ENCODE data around the gene NUDT14.

Gene NUDT14

GRCh38 chr14:105197211-105197641, 16.1 kb upstream of the NUDT14 start:
- peaks cover 89% of the 10 kb centered on the region for H3K27me3 Mint-ChIP-seq
- DNase-seq = no peak
- no peaks in the 10 kb centered on the region for H3K36me3 Mint-ChIP-seq
- CTCF ChIA-PET = no interaction called here
- H3K4me3 Mint-ChIP-seq = no peak overlapping the region
- H3K4me1 Mint-ChIP-seq = peaks cover 46% of the 10 kb centered on the region
- H3K27ac Mint-ChIP-seq = no peak overlapping the region
- H3K9me3 Mint-ChIP-seq = no peaks in the 10 kb centered on the region

GRCh38 chr14:105196265-105196960, 15.3 kb upstream of the NUDT14 start:
- CTCF ChIA-PET = interaction anchor here (0.5 to 1.4 kb wide), 3 partner anchors 11 to 936 kb away, joined by 3 to 4 read pairs (median 3); no protein-coding TSS in a partner anchor
- H3K9me3 Mint-ChIP-seq = no peaks in the 10 kb centered on the region

GRCh38 chr14:105195522-105196264, 14.6 kb upstream of the NUDT14 start:
- Mint-ChIP-seq H3K36me3 (no peaks in the 10 kb centered on the region), H3K27ac (no peak overlapping the region), H3K9me3 (no peaks in the 10 kb centered on the region), H3K27me3 (peaks cover 93% of the 10 kb centered on the region), H3K4me3 (no peak overlapping the region), H3K4me1 (peaks cover 38% of the 10 kb centered on the region)
- CTCF ChIA-PET = interaction anchor here (0.5 to 1.4 kb wide), 4 partner anchors 10 to 936 kb away, joined by 3 to 4 read pairs (median 4); no protein-coding TSS in a partner anchor
- DNase-seq = peak; percentile 53

More at GRCh38 chr14:105196265-105196960, 15.3 kb upstream of the NUDT14 start:
- Mint-ChIP-seq H3K4me3 (no peak overlapping the region), H3K36me3 (no peaks in the 10 kb centered on the region), H3K4me1 (peaks cover 38% of the 10 kb centered on the region), H3K27ac (no peak overlapping the region), H3K27me3 (peaks cover 89% of the 10 kb centered on the region)
- no peak for DNase-seq

GRCh38 chr14:105195051-105195450, 13.9 kb upstream of the NUDT14 start:
- H3K4me1 Mint-ChIP-seq = peaks cover 36% of the 10 kb centered on the region
- no peak overlapping the region for H3K27ac Mint-ChIP-seq
- no peaks in the 10 kb centered on the region for H3K9me3 Mint-ChIP-seq
- no peak overlapping the region for H3K4me3 Mint-ChIP-seq
- CTCF ChIA-PET = interaction anchor here (1.1 to 1.4 kb wide), 2 partner anchors 104 to 157 kb away, joined by 4 read pairs; no protein-coding TSS in a partner anchor
- H3K36me3 Mint-ChIP-seq = no peaks in the 10 kb centered on the region
- DNase-seq = no peak
- H3K27me3 Mint-ChIP-seq = peaks cover 86% of the 10 kb centered on the region

- CTCF ChIA-PET = interaction anchor here (0.9 to 1.5 kb wide), 3 partner anchors 9 to 104 kb away, joined by 3 to 4 read pairs (median 4); no protein-coding TSS in a partner anchor
- DNase-seq = peak; percentile 74
- Mint-ChIP-seq H3K4me3 (no peak overlapping the region), H3K27ac (no peak overlapping the region), H3K27me3 (peaks cover 82% of the 10 kb centered on the region), H3K36me3 (no peaks in the 10 kb centered on the region), H3K9me3 (no peaks in the 10 kb centered on the region), H3K4me1 (peaks cover 33% of the 10 kb centered on the region)
Measured at GRCh38 chr14:105193916-105194782, 13.0 kb upstream of the NUDT14 start.

GRCh38 chr14:105192866-105193731, 12.0 kb upstream of the NUDT14 start:
- no peak overlapping the region for H3K4me3 Mint-ChIP-seq

GRCh38 chr14:105187935-105188524, 6.9 kb upstream of the NUDT14 start:
- CTCF ChIA-PET = interaction anchor here (1.3 to 1.6 kb wide), 2 partner anchors 20 to 213 kb away, joined by 3 read pairs; partner anchors contain the start of gene JAG2
- Mint-ChIP-seq H3K27ac (no peak overlapping the region), H3K36me3 (no peaks in the 10 kb centered on the region), H3K27me3 (peaks cover 60% of the 10 kb centered on the region), H3K4me1 (peaks cover 5% of the 10 kb centered on the region), H3K9me3 (peaks cover 9% of the 10 kb centered on the region), H3K4me3 (no peak overlapping the region)
- no peak for DNase-seq

More at GRCh38 chr14:105192866-105193731, 12.0 kb upstream of the NUDT14 start:
- CTCF ChIA-PET = interaction anchor here (1.5 kb wide), 1 partner anchor 10 kb away, joined by 4 read pairs; no protein-coding TSS in a partner anchor
- Mint-ChIP-seq H3K27me3 (peaks cover 80% of the 10 kb centered on the region), H3K4me1 (peaks cover 33% of the 10 kb centered on the region), H3K27ac (peak overlapping the region; percentile 14), H3K36me3 (no peaks in the 10 kb centered on the region), H3K9me3 (peaks cover 7% of the 10 kb centered on the region)
- DNase-seq = peak; percentile 53

GRCh38 chr14:105187116-105187515, 6.0 kb upstream of the NUDT14 start:
- peaks cover 9% of the 10 kb centered on the region for H3K9me3 Mint-ChIP-seq
- DNase-seq = no peak
- peaks cover 10% of the 10 kb centered on the region for H3K4me1 Mint-ChIP-seq
- H3K27ac Mint-ChIP-seq = no peak overlapping the region
- H3K27me3 Mint-ChIP-seq = peaks cover 65% of the 10 kb centered on the region
- CTCF ChIA-PET = interaction anchor here (1.3 to 1.6 kb wide), 2 partner anchors 19 to 212 kb away, joined by 3 read pairs; partner anchors contain the start of gene JAG2
- H3K4me3 Mint-ChIP-seq = no peak overlapping the region
- H3K36me3 Mint-ChIP-seq = no peaks in the 10 kb centered on the region

GRCh38 chr14:105185973-105186372, 4.9 kb upstream of the NUDT14 start:
- H3K9me3 Mint-ChIP-seq = peaks cover 9% of the 10 kb centered on the region
- H3K4me3 Mint-ChIP-seq = no peak overlapping the region
- CTCF ChIA-PET = interaction anchor here (0.7 kb wide), 1 partner anchor 10 kb away, joined by 3 read pairs; no protein-coding TSS in a partner anchor
- no peak for DNase-seq
- H3K4me1 Mint-ChIP-seq = peaks cover 12% of the 10 kb centered on the region
- peaks cover 56% of the 10 kb centered on the region for H3K27me3 Mint-ChIP-seq
- no peaks in the 10 kb centered on the region for H3K36me3 Mint-ChIP-seq
- no peak overlapping the region for H3K27ac Mint-ChIP-seq

- Mint-ChIP-seq H3K4me1 (peaks cover 19% of the 10 kb centered on the region), H3K9me3 (peaks cover 9% of the 10 kb centered on the region), H3K4me3 (no peak overlapping the region), H3K36me3 (no peaks in the 10 kb centered on the region), H3K27ac (peak overlapping the region; percentile 45), H3K27me3 (peaks cover 61% of the 10 kb centered on the region)
- DNase-seq = no peak
- CTCF ChIA-PET = no interaction called here
Measured at GRCh38 chr14:105185001-105185400, 3.9 kb upstream of the NUDT14 start.

GRCh38 chr14:105184461-105184860, 3.3 kb upstream of the NUDT14 start:
- H3K4me3 Mint-ChIP-seq = no peak overlapping the region
- no peaks in the 10 kb centered on the region for H3K36me3 Mint-ChIP-seq
- DNase-seq = no peak
- H3K9me3 Mint-ChIP-seq = peaks cover 9% of the 10 kb centered on the region
- CTCF ChIA-PET = no interaction called here
- peaks cover 63% of the 10 kb centered on the region for H3K27me3 Mint-ChIP-seq
- H3K4me1 Mint-ChIP-seq = peaks cover 24% of the 10 kb centered on the region
- no peak overlapping the region for H3K27ac Mint-ChIP-seq

GRCh38 chr14:105182296-105183020, 1.3 kb upstream of the NUDT14 start:
- peak; percentile 51 for DNase-seq
- Mint-ChIP-seq H3K27me3 (peaks cover 61% of the 10 kb centered on the region), H3K9me3 (no peaks in the 10 kb centered on the region), H3K27ac (peak overlapping the region; percentile 62), H3K4me3 (peak overlapping the region; percentile 53), H3K36me3 (no peaks in the 10 kb centered on the region), H3K4me1 (peaks cover 24% of the 10 kb centered on the region)
- CTCF ChIA-PET = interaction anchor here (0.9 to 1.8 kb wide), 3 partner anchors 13 to 308 kb away, joined by 3 to 5 read pairs (median 5); no protein-coding TSS in a partner anchor

All from activated naive CD4-positive, alpha-beta T cell treated with anti-CD3 and anti-CD28 coated beads, Interleukin-2, amount 10 ng/mL, durations not matched to agents 7 days and 5 days (primary cell).